Trophoblast cell (in vitro differentiated cells and primary cell): Measurements from ENCODE around the gene SYT12.

Source experiments
- DNase-seq, 2 donors: peaks; one replicate each; pipeline ENCODE4 v3.0.0-alpha.2; 2016
- H2AFZ ChIP-seq: 2 replicates; pipeline ENCODE4 v1.6.1; 2013; ENCODE audit warnings: low read length, moderate library complexity, mild to moderate bottlenecking; ENCODE audit not compliant: insufficient read depth, poor library complexity
- H2AK5ac ChIP-seq: 2 replicates; pipeline ENCODE4 v1.6.1; 2013; ENCODE audit warnings: mild to moderate bottlenecking, low read length
- H2BK120ac ChIP-seq: 2 replicates; pipeline ENCODE4 v1.6.1; 2013; ENCODE audit warnings: low read length, mild to moderate bottlenecking, moderate library complexity; ENCODE audit not compliant: insufficient read depth, poor library complexity
- H2BK12ac ChIP-seq: 2 replicates; pipeline ENCODE4 v1.6.1; 2013; ENCODE audit warnings: mild to moderate bottlenecking, low read length, moderate library complexity
- H2BK5ac ChIP-seq: 2 replicates; pipeline ENCODE4 v1.6.1; 2013; ENCODE audit warnings: low read length, low read depth, moderate library complexity, mild to moderate bottlenecking; ENCODE audit not compliant: poor library complexity
- H3K14ac ChIP-seq: 2 replicates; pipeline ENCODE4 v1.6.1; 2013; ENCODE audit warnings: mild to moderate bottlenecking, low read length
- H3K18ac ChIP-seq: 2 replicates; pipeline ENCODE4 v1.6.1; 2013; ENCODE audit warnings: mild to moderate bottlenecking, low read length
- H3K23ac ChIP-seq: 2 replicates; pipeline ENCODE4 v1.6.1; 2013; ENCODE audit warnings: low read length
- H3K27ac ChIP-seq: 2 replicates; pipeline ENCODE4 v1.5.1; 2013; ENCODE audit warnings: low read depth, mild to moderate bottlenecking, inconsistent platforms, low read length, moderate library complexity
- H3K27me3 ChIP-seq: 2 replicates; pipeline ENCODE4 v1.6.1; 2013; ENCODE audit warnings: inconsistent platforms, mild to moderate bottlenecking, low read length, moderate library complexity; ENCODE audit not compliant: insufficient read depth
- H3K36me3 ChIP-seq, 2 experiments: 1 replicate in 1 of 2; 2 replicates in 1 of 2; pipeline ENCODE4 v1.6.1; 2013; ENCODE audit warnings: low read length in 2 of 2, mild to moderate bottlenecking in 2 of 2, moderate library complexity in 1 of 2; ENCODE audit not compliant: insufficient read depth in 2 of 2, control insufficient read depth in 1 of 2
- H3K4ac ChIP-seq: 2 replicates; pipeline ENCODE4 v1.6.1; 2013; ENCODE audit warnings: low read depth, mild to moderate bottlenecking, low read length, moderate library complexity
- H3K4me1 ChIP-seq, 2 experiments: 1 replicate in 1 of 2; 2 replicates in 1 of 2; pipeline ENCODE4 v1.6.1; 2013; ENCODE audit warnings: low read length in 2 of 2, mild to moderate bottlenecking in 2 of 2, moderate library complexity in 1 of 2; ENCODE audit not compliant: insufficient read depth in 2 of 2, control insufficient read depth in 1 of 2
- H3K4me2 ChIP-seq: 2 replicates; pipeline ENCODE4 v1.6.1; 2013; ENCODE audit warnings: inconsistent platforms, mild to moderate bottlenecking, low read length, moderate library complexity
- H3K4me3 ChIP-seq: 2 replicates; pipeline ENCODE4 v1.5.1; 2013; ENCODE audit warnings: mild to moderate bottlenecking, low read depth, low read length, inconsistent platforms
- H3K79me1 ChIP-seq: one replicate; pipeline ENCODE4 v1.6.1; 2013; ENCODE audit warnings: low read length
- H3K79me2 ChIP-seq: 2 replicates; pipeline ENCODE4 v1.6.1; 2013; ENCODE audit warnings: low read length, mild to moderate bottlenecking; ENCODE audit not compliant: control insufficient read depth, insufficient read depth, poor library complexity
- H3K9ac ChIP-seq: 2 replicates; pipeline ENCODE4 v1.6.1; 2013; ENCODE audit warnings: mild to moderate bottlenecking, low read length
- H3K9me3 ChIP-seq: 2 replicates; pipeline ENCODE4 v1.6.1; 2013; ENCODE audit warnings: low read depth, mild to moderate bottlenecking, control low read depth, inconsistent platforms, low read length; ENCODE audit not compliant: insufficient read depth
- H4K12ac ChIP-seq: 2 replicates; pipeline ENCODE4 v1.6.1; 2013; ENCODE audit warnings: low read depth, mild to moderate bottlenecking, low read length, moderate library complexity
- H4K8ac ChIP-seq: 2 replicates; pipeline ENCODE4 v1.6.1; 2013; ENCODE audit warnings: low read depth, mild to moderate bottlenecking, low read length, moderate library complexity
- H4K91ac ChIP-seq: one replicate; pipeline ENCODE4 v1.6.1; 2013; ENCODE audit warnings: low read depth, mild to moderate bottlenecking, low read length, moderate library complexity
- WGBS: extraction: QIAGEN DNeasy Blood & Tissue Kit; methylation state at CpG from one replicate; pipeline ENCODE4 v1.1.7; 2013; ENCODE audit warnings: missing lambda C conversion rate; ENCODE audit not compliant: insufficient read length, insufficient coverage; ENCODE audit errors: extremely low coverage; 5-methylcytosine and 5-hydroxymethylcytosine counted together

The SYT12 gene

DNA sequence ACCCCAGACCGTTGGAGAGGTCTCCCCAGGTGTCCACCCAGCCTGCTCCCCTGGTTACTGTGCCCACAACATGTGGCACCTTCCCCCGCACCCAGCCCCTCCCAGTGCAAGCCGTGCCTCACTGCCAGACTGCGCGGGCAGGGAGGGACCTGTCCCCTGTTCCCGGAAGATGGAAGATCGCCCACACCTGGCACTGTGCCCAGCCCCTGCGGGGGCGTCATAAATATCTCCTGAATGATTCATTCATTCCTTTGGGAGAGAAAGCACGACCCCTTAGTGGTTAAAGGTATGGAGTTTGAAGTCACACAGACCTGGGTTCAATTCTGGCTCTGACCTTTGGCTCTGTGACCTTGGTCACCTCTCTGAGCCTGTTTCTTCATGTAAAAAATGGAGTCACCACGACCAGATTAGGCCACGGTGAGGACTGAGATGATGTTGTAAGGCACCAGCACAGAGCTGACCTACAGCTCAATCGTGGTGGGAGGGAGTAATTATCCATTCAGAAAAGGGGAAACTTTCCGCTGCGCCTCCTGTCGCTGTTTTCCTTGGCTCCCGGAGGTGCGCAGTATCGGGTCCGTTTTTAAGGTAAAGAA, 497 bp upstream of the SYT12 start:
- H3K4me2 ChIP-seq, result peak overlapping the region; percentile 75
- H3K79me2 ChIP-seq, result no peaks in the 10 kb centered on the region
- H2BK120ac ChIP-seq, result no peak overlapping the region
- no peaks in the 10 kb centered on the region for H3K36me3 ChIP-seq
- H3K4me3 ChIP-seq, result no peak overlapping the region
- H4K12ac ChIP-seq, result no peak overlapping the region
- H2BK5ac ChIP-seq, result no peak overlapping the region
- H4K91ac ChIP-seq, result no peak overlapping the region
- no peak overlapping the region for H4K8ac ChIP-seq
- H3K4me1 ChIP-seq, result peaks cover 4 to 10% of the 10 kb centered on the region in 2 experiments
- H2AK5ac ChIP-seq, result no peak overlapping the region
- WGBS, result no CpG with 5 or more reads among the region's 20 CpGs
- H3K9me3 ChIP-seq, result peaks cover 6% of the 10 kb centered on the region
- no peak overlapping the region for H3K18ac ChIP-seq
- no peak overlapping the region for H3K4ac ChIP-seq
- no peaks in the 10 kb centered on the region for H3K79me1 ChIP-seq
- H3K14ac ChIP-seq, result no peak overlapping the region
- H3K9ac ChIP-seq, result no peak overlapping the region
- no peak overlapping the region for H2BK12ac ChIP-seq
- peaks cover 34% of the 10 kb centered on the region for H3K27me3 ChIP-seq
- no peak overlapping the region for H2AFZ ChIP-seq
- H3K27ac ChIP-seq, result no peak overlapping the region
- peak; percentile 34 for DNase-seq
- H3K23ac ChIP-seq, result no peak overlapping the region

DNA sequence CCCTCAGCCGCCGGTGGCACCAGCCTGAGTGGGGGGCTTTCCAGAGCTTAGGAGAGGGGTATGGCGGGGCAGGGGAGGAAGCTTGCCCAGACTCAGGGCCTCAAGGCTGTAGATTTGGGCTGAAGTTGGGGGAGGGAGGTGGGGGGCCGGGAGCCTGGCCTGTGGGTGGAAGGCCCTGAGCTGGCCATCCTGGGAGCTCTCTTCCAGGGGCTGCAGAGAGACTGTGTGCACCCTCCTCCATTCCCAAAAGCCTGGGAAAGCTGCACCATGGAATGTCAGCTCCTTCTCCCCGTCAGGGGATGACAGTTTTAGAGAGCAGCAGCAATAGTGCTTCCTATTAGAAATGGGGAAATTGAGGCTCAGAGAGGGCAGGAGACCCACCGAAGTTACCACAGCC, 1.0 kb downstream of the SYT12 start:
- no peaks in the 10 kb centered on the region for H3K79me1 ChIP-seq
- no peaks in the 10 kb centered on the region for H3K36me3 ChIP-seq
- no peak overlapping the region for H3K4me2 ChIP-seq
- DNase-seq, result no peak
- H3K79me2 ChIP-seq, result no peaks in the 10 kb centered on the region
- no peak overlapping the region for H3K18ac ChIP-seq
- no peak overlapping the region for H2AK5ac ChIP-seq
- no CpG with 5 or more reads among the region's 6 CpGs for WGBS
- no peak overlapping the region for H2BK5ac ChIP-seq
- no peak overlapping the region for H3K23ac ChIP-seq
- peaks cover 8% of the 10 kb centered on the region for H3K9me3 ChIP-seq
- H2BK120ac ChIP-seq, result no peak overlapping the region
- H4K91ac ChIP-seq, result no peak overlapping the region
- no peak overlapping the region for H2BK12ac ChIP-seq
- no peak overlapping the region for H3K27ac ChIP-seq
- no peak overlapping the region for H3K9ac ChIP-seq
- no peak overlapping the region for H2AFZ ChIP-seq
- peaks cover 9 to 14% of the 10 kb centered on the region in 2 experiments for H3K4me1 ChIP-seq
- no peak overlapping the region for H3K4ac ChIP-seq
- no peak overlapping the region for H3K14ac ChIP-seq
- no peak overlapping the region for H3K4me3 ChIP-seq
- H3K27me3 ChIP-seq, result peaks cover 34% of the 10 kb centered on the region
- no peak overlapping the region for H4K12ac ChIP-seq
- H4K8ac ChIP-seq, result no peak overlapping the region

DNA sequence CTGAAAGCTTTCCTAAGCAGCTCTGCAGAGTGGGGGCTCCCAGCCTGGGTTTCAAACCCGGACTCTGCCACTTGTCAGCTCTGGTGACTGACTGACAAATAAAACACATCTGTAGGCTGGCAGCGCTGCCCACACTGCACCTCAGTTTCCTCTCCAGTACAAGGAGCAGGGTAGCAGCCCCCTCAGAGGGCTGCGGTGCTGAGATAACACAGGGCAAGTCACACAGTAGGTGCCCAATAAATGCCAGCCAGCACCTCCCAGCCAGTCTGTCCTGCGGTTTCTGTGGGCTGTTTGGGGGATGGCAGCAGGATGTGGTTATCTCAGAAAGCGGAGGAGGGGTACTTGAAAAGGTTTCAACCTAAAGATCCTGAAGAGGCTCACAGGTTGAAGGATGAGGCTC, 1.5 kb downstream of the SYT12 start:
- no peak overlapping the region for H3K23ac ChIP-seq
- H3K36me3 ChIP-seq, result no peaks in the 10 kb centered on the region
- H3K4me2 ChIP-seq, result no peak overlapping the region
- no peak overlapping the region for H2BK120ac ChIP-seq
- no peak overlapping the region for H3K4me3 ChIP-seq
- no peak overlapping the region for H4K8ac ChIP-seq
- H3K27me3 ChIP-seq, result peaks cover 34% of the 10 kb centered on the region
- no peak overlapping the region for H3K14ac ChIP-seq
- no peak overlapping the region for H3K4ac ChIP-seq
- H3K27ac ChIP-seq, result no peak overlapping the region
- H3K9me3 ChIP-seq, result peaks cover 8% of the 10 kb centered on the region
- WGBS, result no CpG with 5 or more reads among the region's 5 CpGs
- DNase-seq, result no peak
- no peak overlapping the region for H3K9ac ChIP-seq
- H3K79me1 ChIP-seq, result no peaks in the 10 kb centered on the region
- no peak overlapping the region for H3K18ac ChIP-seq
- no peak overlapping the region for H2AK5ac ChIP-seq
- no peak overlapping the region for H2BK5ac ChIP-seq
- no peak overlapping the region for H2BK12ac ChIP-seq
- H2AFZ ChIP-seq, result no peak overlapping the region
- H4K91ac ChIP-seq, result no peak overlapping the region
- H4K12ac ChIP-seq, result no peak overlapping the region
- no peaks in the 10 kb centered on the region for H3K79me2 ChIP-seq
- H3K4me1 ChIP-seq, result peaks cover 9 to 14% of the 10 kb centered on the region in 2 experiments

DNA sequence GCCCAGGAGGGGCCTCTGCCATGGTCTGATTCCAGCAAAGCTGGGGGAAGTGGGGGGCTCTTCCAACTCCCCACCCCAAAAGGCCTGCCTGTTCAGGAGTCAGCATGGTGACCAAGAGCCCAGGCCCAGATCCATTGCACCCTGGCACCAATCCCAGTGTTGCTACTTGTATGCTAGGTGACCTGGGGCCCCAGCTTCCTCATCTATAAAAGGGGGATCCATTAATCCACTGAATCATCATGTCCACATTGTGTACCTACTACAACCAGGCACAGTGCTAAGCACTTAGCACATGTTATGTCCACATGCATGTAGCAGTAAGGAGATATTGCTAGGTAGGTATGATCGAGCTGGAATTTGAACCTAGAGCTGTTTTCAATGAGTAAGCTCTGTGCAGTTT, 2.0 kb downstream of the SYT12 start:
- H3K9ac ChIP-seq, result no peak overlapping the region
- H4K12ac ChIP-seq, result no peak overlapping the region
- no peak for DNase-seq
- H3K23ac ChIP-seq, result no peak overlapping the region
- no peaks in the 10 kb centered on the region for H3K36me3 ChIP-seq
- no peak overlapping the region for H2BK120ac ChIP-seq
- peaks cover 8% of the 10 kb centered on the region for H3K9me3 ChIP-seq
- H3K27me3 ChIP-seq, result peaks cover 34% of the 10 kb centered on the region
- WGBS, result no CpG with 5 or more reads among the region's 1 CpG
- no peak overlapping the region for H4K91ac ChIP-seq
- H2AK5ac ChIP-seq, result no peak overlapping the region
- no peak overlapping the region for H4K8ac ChIP-seq
- H3K4me2 ChIP-seq, result no peak overlapping the region
- H3K18ac ChIP-seq, result no peak overlapping the region
- no peak overlapping the region for H3K4ac ChIP-seq
- no peak overlapping the region for H3K14ac ChIP-seq
- H3K4me3 ChIP-seq, result no peak overlapping the region
- H3K27ac ChIP-seq, result no peak overlapping the region
- no peak overlapping the region for H2AFZ ChIP-seq
- H3K4me1 ChIP-seq, result peaks cover 11 to 16% of the 10 kb centered on the region in 2 experiments
- no peaks in the 10 kb centered on the region for H3K79me1 ChIP-seq
- no peak overlapping the region for H2BK12ac ChIP-seq
- no peak overlapping the region for H2BK5ac ChIP-seq
- no peaks in the 10 kb centered on the region for H3K79me2 ChIP-seq
